A549 (cell line): ENCODE data around the gene ADAMTS10.
"Not testable (repeated sequence)": the region's sequence is repeated elsewhere in the genome, so short reads cannot be mapped to it uniquely, and the experiment has no call there.

Source experiments
- CHD2 ChIP-seq: fragments of 150-350 bp; IDR thresholded peaks from 2 replicates; pipeline ENCODE4 v1.6.1; 2014; ENCODE audit warnings: low read length; ENCODE audit not compliant: partially characterized antibody
- CTCF ChIP-seq: fragments of >200 bp; sonication (Bioruptor Twin); formaldehyde crosslinking; IDR thresholded peaks from 3 replicates; pipeline ENCODE4 v1.5.1; 2016
- EP300 ChIP-seq, 2 experiments: fragments of >200 bp; sonication (Bioruptor Twin); formaldehyde crosslinking; IDR thresholded peaks; 2 replicates in 1 of 2; 3 replicates in 1 of 2; pipeline ENCODE4 v1.6.1; 2016 to 2017
- KDM1A ChIP-seq: fragments of 200-600 bp; sonication (generic); IDR thresholded peaks from 2 replicates; pipeline ENCODE4 v1.6.1; 2016; ENCODE audit warnings: low read depth, mild to moderate bottlenecking
- MAX ChIP-seq: IDR thresholded peaks from 2 replicates; pipeline ENCODE4 v1.6.1; 2012
- REST ChIP-seq: fragments of 200-600 bp; sonication (generic); IDR thresholded peaks from 2 replicates; pipeline ENCODE4 v1.6.1; 2016; ENCODE audit warnings: antibody characterized with exemption, mild to moderate bottlenecking, moderate library complexity
- TP53 ChIP-seq: fragments of 250-450 bp; sonication (Bioruptor Pico); IDR thresholded peaks from 2 replicates; pipeline ENCODE4 v1.5.0; 2021; ENCODE audit warnings: mild to moderate bottlenecking, moderate library complexity

GRCh38 chr19:8617325-8617724, 6.8 kb upstream of the ADAMTS10 start:
- not testable (repeated sequence) for TF ChIP-seq REST; CTCF; CHD2; KDM1A; MAX; TP53 (CRISPR knock-in tag)
- peak in 1 of 2 experiments; percentile 27; a peak in 2 of 5 replicates for TF ChIP-seq EP300 (IDR thresholded peaks at IDR 0.05)
